GM23338 (cell line): ENCODE measurements around the gene MAP2K7. TPM values are rescaled to one million over a fixed set of nuclear protein-coding genes. Genes with fewer than 3 reads are reported as not detected.
A peak's percentile ranks its signal among the peaks of the same experiment; 100 is the strongest.

Source experiments
- ATAC-seq: fragments of 200-7000 bp; cut with Tn5 transposase; 3 replicates; pipeline ENCODE4 v1.9.1; 2020
- DNase-seq: peaks from one replicate; pipeline ENCODE4 v3.0.0-alpha.2; 2015; ENCODE audit warnings: low spot score
- H2AFZ ChIP-seq: fragments of 200-600 bp; sonication (generic); 2 replicates; pipeline ENCODE4 v1.8.0; 2016; ENCODE audit warnings: antibody characterized with exemption, mild to moderate bottlenecking, moderate library complexity
- H3F3A ChIP-seq: fragments of 200-600 bp; sonication (generic); replicated peaks from 2 replicates; pipeline ENCODE4 v1.8.0; 2017; ENCODE audit warnings: antibody characterized with exemption, mixed run types, low read depth
- H3K27ac ChIP-seq: fragments of 200-600 bp; sonication (generic); 2 replicates; pipeline ENCODE4 v1.6.1; 2016; ENCODE audit warnings: low read depth
- H3K27me3 ChIP-seq: fragments of 200-600 bp; sonication (generic); 2 replicates; pipeline ENCODE4 v1.8.0; 2016; ENCODE audit warnings: mild to moderate bottlenecking, mixed run types, moderate library complexity; ENCODE audit not compliant: insufficient read depth
- H3K36me3 ChIP-seq: fragments of 200-600 bp; sonication (generic); 2 replicates; pipeline ENCODE4 v1.8.0; 2016; ENCODE audit warnings: mild to moderate bottlenecking; ENCODE audit not compliant: insufficient read depth
- H3K4me1 ChIP-seq: fragments of 200-600 bp; sonication (generic); 2 replicates; pipeline ENCODE4 v1.8.0; 2016; ENCODE audit warnings: mild to moderate bottlenecking, moderate library complexity; ENCODE audit not compliant: insufficient read depth
- H3K4me2 ChIP-seq: fragments of 200-600 bp; sonication (generic); 2 replicates; pipeline ENCODE4 v1.7.1; 2017; ENCODE audit warnings: mixed run types
- H3K4me3 ChIP-seq: fragments of 200-600 bp; sonication (generic); 2 replicates; pipeline ENCODE4 v1.6.1; 2016; ENCODE audit warnings: mixed run types
- H3K79me2 ChIP-seq: fragments of 200-600 bp; sonication (generic); replicated peaks from 2 replicates; pipeline ENCODE4 v1.8.0; 2017; ENCODE audit warnings: mild to moderate bottlenecking; ENCODE audit not compliant: insufficient read depth
- H3K9me2 ChIP-seq: fragments of 200-600 bp; sonication (generic); 2 replicates; pipeline ENCODE4 v1.8.0; 2017; ENCODE audit not compliant: insufficient read depth
- H4K20me1 ChIP-seq: fragments of 200-600 bp; sonication (generic); replicated peaks from 2 replicates; pipeline ENCODE4 v1.8.0; 2017; ENCODE audit warnings: mild to moderate bottlenecking; ENCODE audit not compliant: insufficient read depth
- H3K27ac Mint-ChIP-seq: 2 replicates; pipeline ENCODE4 v1.8.0; 2020; ENCODE audit warnings: inconsistent platforms, mild to moderate bottlenecking, moderate library complexity, mixed read lengths
- H3K27me3 Mint-ChIP-seq: 3 replicates; pipeline ENCODE4 v1.8.0; 2022; ENCODE audit warnings: low read depth, mild to moderate bottlenecking, moderate library complexity, mixed read lengths, inconsistent platforms; ENCODE audit not compliant: insufficient read depth, poor library complexity
- H3K36me3 Mint-ChIP-seq: 3 replicates; pipeline ENCODE4 v1.8.0; 2021; ENCODE audit warnings: low read depth, mild to moderate bottlenecking, inconsistent platforms, moderate library complexity, mixed read lengths
- H3K4me1 Mint-ChIP-seq: 3 replicates; pipeline ENCODE4 v1.8.0; 2020; ENCODE audit warnings: mild to moderate bottlenecking, inconsistent platforms, mixed read lengths
- H3K4me3 Mint-ChIP-seq: 3 replicates; pipeline ENCODE4 v1.8.0; 2021; ENCODE audit warnings: moderate library complexity, mild to moderate bottlenecking, inconsistent platforms, mixed read lengths
- H3K9me3 Mint-ChIP-seq: 3 replicates; pipeline ENCODE4 v1.8.0; 2020; ENCODE audit warnings: moderate library complexity, mild to moderate bottlenecking, inconsistent platforms, mixed read lengths
- EZH2phosphoT487 ChIP-seq: fragments of 200-600 bp; sonication (generic); IDR thresholded peaks from one replicate; pipeline ENCODE4 v1.8.1; 2018; ENCODE audit warnings: antibody characterized with exemption; ENCODE audit not compliant: unreplicated experiment
- NANOG ChIP-seq: IDR thresholded peaks from 2 replicates; pipeline ENCODE4 v1.6.1; 2016; ENCODE audit warnings: antibody characterized with exemption, borderline replicate concordance
- STAT1 ChIP-seq: IDR thresholded peaks from one replicate; pipeline ENCODE4 v1.6.1; 2016; ENCODE audit warnings: antibody characterized with exemption; ENCODE audit not compliant: unreplicated experiment
- polyA plus RNA-seq: library from polyadenylated mRNA; unstranded; fragments of >200 nt; fragmentation: Nextera tagmentation; extraction: Ambion mirVana; gene quantifications from 2 replicates; pipeline ENCODE4 v1.2.1, GENCODE V29; 2016
- total RNA-seq: library from RNA; depleted of rRNA; stranded (reverse); fragments of >200 nt; shearing (Covaris generic); gene quantifications from 2 replicates; pipeline ENCODE4 v1.2.3, GENCODE V29; 2014
- TF ChIP-seq, protein P1 (sequence below): fragments of 250-450 bp; sonication (Bioruptor Pico); IDR thresholded peaks from 2 replicates; pipeline ENCODE4 v1.5.0; 2020; ENCODE audit warnings: mild to moderate bottlenecking, moderate library complexity

The MAP2K7 gene
- total and polyA plus RNA-seq, 2 experiments from 2014 or later: 11.3 to 22.6 TPM

DNA sequence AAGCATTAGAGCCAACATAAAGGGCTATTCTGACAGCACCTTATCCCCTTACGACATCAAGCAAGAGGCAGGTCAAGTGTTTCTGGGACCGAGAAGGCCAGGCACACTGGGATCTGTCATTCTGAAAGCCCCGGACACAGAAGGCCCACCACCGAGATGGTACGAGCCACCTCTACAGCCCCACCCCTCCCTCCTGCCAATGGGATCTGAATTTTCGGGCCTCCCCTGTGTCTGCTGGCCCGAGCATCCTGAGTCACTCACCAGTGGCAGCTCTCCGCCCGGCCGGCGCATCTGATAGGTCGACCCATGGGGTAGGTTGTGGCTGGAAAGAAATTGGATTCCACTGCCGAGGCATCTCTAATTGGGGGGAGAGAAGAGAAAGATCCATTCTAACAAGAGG is 37.2 kb downstream of the MAP2K7 start:
- H3K4me1 ChIP-seq: no peaks in the 10 kb centered on the region; the same call in 1 of the 2 replicates
- Mint-ChIP-seq H3K9me3 (peaks cover 14% of the 10 kb centered on the region), H3K27ac (no peak overlapping the region), H3K36me3 (peaks cover 60% of the 10 kb centered on the region), H3K27me3 (peaks cover 11% of the 10 kb centered on the region), H3K4me1 (peaks cover 13% of the 10 kb centered on the region; the same call in 2 of the 3 replicates), H3K4me3 (peak overlapping the region; percentile 45; the same call in 2 of the 3 replicates)
- TF ChIP-seq NANOG: no peak
- TF ChIP-seq, protein P1, sequence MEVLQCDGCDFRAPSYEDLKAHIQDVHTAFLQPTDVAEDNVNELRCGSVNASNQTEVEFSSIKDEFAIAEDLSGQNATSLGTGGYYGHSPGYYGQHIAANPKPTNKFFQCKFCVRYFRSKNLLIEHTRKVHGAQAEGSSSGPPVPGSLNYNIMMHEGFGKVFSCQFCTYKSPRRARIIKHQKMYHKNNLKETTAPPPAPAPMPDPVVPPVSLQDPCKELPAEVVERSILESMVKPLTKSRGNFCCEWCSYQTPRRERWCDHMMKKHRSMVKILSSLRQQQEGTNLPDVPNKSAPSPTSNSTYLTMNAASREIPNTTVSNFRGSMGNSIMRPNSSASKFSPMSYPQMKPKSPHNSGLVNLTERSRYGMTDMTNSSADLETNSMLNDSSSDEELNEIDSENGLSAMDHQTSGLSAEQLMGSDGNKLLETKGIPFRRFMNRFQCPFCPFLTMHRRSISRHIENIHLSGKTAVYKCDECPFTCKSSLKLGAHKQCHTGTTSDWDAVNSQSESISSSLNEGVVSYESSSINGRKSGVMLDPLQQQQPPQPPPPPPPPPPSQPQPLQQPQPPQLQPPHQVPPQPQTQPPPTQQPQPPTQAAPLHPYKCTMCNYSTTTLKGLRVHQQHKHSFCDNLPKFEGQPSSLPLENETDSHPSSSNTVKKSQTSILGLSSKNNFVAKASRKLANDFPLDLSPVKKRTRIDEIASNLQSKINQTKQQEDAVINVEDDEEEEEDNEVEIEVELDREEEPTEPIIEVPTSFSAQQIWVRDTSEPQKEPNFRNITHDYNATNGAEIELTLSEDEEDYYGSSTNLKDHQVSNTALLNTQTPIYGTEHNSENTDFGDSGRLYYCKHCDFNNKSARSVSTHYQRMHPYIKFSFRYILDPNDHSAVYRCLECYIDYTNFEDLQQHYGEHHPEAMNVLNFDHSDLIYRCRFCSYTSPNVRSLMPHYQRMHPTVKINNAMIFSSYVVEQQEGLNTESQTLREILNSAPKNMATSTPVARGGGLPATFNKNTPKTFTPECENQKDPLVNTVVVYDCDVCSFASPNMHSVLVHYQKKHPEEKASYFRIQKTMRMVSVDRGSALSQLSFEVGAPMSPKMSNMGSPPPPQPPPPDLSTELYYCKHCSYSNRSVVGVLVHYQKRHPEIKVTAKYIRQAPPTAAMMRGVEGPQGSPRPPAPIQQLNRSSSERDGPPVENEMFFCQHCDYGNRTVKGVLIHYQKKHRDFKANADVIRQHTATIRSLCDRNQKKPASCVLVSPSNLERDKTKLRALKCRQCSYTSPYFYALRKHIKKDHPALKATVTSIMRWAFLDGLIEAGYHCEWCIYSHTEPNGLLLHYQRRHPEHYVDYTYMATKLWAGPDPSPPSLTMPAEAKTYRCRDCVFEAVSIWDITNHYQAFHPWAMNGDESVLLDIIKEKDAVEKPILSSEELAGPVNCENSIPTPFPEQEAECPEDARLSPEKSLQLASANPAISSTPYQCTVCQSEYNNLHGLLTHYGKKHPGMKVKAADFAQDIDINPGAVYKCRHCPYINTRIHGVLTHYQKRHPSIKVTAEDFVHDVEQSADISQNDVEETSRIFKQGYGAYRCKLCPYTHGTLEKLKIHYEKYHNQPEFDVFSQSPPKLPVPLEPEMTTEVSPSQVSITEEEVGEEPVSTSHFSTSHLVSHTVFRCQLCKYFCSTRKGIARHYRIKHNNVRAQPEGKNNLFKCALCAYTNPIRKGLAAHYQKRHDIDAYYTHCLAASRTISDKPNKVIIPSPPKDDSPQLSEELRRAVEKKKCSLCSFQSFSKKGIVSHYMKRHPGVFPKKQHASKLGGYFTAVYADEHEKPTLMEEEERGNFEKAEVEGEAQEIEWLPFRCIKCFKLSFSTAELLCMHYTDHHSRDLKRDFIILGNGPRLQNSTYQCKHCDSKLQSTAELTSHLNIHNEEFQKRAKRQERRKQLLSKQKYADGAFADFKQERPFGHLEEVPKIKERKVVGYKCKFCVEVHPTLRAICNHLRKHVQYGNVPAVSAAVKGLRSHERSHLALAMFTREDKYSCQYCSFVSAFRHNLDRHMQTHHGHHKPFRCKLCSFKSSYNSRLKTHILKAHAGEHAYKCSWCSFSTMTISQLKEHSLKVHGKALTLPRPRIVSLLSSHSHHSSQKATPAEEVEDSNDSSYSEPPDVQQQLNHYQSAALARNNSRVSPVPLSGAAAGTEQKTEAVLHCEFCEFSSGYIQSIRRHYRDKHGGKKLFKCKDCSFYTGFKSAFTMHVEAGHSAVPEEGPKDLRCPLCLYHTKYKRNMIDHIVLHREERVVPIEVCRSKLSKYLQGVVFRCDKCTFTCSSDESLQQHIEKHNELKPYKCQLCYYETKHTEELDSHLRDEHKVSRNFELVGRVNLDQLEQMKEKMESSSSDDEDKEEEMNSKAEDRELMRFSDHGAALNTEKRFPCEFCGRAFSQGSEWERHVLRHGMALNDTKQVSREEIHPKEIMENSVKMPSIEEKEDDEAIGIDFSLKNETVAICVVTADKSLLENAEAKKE (CRISPR knock-in tag): no peak
- TF ChIP-seq EZH2phosphoT487: no peak
- TF ChIP-seq STAT1: no peak
- H3K36me3 ChIP-seq: peaks cover 18% of the 10 kb centered on the region
- peaks cover 26% of the 10 kb centered on the region for H4K20me1 ChIP-seq
- H3F3A ChIP-seq: peaks cover 13% of the 10 kb centered on the region; the same call in 1 of the 2 replicates
- peaks cover 61% of the 10 kb centered on the region for H3K79me2 ChIP-seq
- no peaks in the 10 kb centered on the region for H3K9me2 ChIP-seq
- H2AFZ ChIP-seq: no peak overlapping the region
- H3K27me3 ChIP-seq: no peaks in the 10 kb centered on the region
- ATAC-seq (no peak), DNase-seq (no peak)
- no peak overlapping the region for H3K4me2 ChIP-seq
- H3K4me3 ChIP-seq: no peak overlapping the region
- no peak overlapping the region for H3K27ac ChIP-seq

DNA sequence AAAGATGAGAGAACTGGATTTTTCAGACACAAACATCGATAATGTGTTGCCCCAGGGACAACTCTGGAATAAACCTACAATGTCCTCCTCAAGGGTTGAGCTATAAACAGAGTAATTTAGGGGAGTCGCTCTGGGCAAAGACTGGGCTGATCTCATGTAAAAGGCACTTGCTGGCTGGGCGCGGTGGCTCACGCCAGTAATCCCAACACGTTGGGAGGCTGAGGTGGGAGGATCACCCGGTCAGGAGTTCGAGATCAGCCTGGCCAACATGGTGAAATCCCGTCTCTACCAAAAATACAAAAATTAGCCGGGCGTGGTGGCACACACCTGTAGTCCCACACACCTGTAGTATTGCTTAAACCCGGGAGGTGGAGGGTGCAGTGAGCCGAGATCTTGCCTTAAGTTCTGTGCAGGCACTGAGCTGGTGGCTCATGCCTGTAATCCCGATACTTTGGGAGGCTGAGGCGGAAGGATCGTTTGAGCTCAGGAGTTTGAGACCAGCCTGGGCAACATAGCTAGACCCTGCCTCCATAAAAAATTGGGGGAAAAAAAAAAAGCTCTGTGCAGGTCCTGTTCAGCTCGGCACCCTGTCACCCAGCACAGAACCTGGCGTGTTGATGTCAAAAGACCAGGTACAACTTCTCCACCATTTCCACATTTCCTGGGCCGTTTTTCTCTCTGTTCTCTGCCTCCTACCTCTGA is 38.4 kb downstream of the MAP2K7 start:
- DNase-seq (no peak), ATAC-seq (no peak)
- Mint-ChIP-seq H3K4me3 (peak overlapping the region; percentile 94), H3K9me3 (peaks cover 14% of the 10 kb centered on the region), H3K4me1 (peaks cover 13% of the 10 kb centered on the region; the same call in 2 of the 3 replicates), H3K27ac (no peak overlapping the region), H3K36me3 (peaks cover 54% of the 10 kb centered on the region), H3K27me3 (peaks cover 18% of the 10 kb centered on the region)
- Histone ChIP-seq H2AFZ (no peak overlapping the region), H3K36me3 (peaks cover 12% of the 10 kb centered on the region), H3K27ac (no peak overlapping the region; the same call in 1 of the 2 replicates), H3K27me3 (no peaks in the 10 kb centered on the region), H3K4me2 (peak overlapping the region; percentile 94), H3K4me3 (peak overlapping the region; percentile 99), H3K9me2 (no peaks in the 10 kb centered on the region), H3K4me1 (no peaks in the 10 kb centered on the region; the same call in 1 of the 2 replicates), H4K20me1 (peaks cover 26% of the 10 kb centered on the region), H3K79me2 (peaks cover 61% of the 10 kb centered on the region), H3F3A (peaks cover 13% of the 10 kb centered on the region; the same call in 1 of the 2 replicates)
- TF ChIP-seq, protein P1 (CRISPR knock-in tag): no peak
